HG03045 (cell line): ENCODE measurements around the gene PHKB.

Experiments
- ATAC-seq: cut with Tn5 transposase; IDR thresholded peaks from one replicate; pipeline ENCODE4 v1.9.1; 2021; ENCODE audit warnings: mild to moderate bottlenecking, moderate library complexity; ENCODE audit not compliant: unreplicated experiment

Gene PHKB

GRCh38 chr16:47725188-47725695 lies 264.1 kb downstream of the PHKB start:
- no peak for ATAC-seq

GRCh38 chr16:47726031-47726675 lies 265.0 kb downstream of the PHKB start:
- no peak for ATAC-seq

- no peak for ATAC-seq
Measured at GRCh38 chr16:47727131-47727530, 266.0 kb downstream of the PHKB start.

- ATAC-seq = no peak
Measured at GRCh38 chr16:47728205-47728604, 267.1 kb downstream of the PHKB start.

DNA sequence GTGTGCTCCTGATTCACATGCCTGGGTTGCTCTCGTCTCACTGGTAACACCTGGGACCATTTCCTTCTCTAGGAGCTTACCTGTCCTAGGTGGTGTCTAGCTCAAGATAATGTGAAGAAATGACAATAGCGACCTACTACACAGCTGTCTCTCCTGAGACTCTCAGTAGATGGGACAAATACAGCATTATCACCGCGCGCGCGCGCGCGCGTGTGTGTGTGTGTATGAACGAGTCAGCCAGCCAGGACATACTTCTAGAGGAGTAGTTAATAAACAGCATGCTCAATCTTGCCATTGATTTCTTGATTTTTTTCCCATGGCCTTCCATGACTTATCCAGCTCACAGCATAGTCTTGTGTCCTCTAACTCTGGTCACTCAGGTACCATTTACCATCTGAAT lies 268.6 kb downstream of the PHKB start:
- no peak for ATAC-seq

DNA sequence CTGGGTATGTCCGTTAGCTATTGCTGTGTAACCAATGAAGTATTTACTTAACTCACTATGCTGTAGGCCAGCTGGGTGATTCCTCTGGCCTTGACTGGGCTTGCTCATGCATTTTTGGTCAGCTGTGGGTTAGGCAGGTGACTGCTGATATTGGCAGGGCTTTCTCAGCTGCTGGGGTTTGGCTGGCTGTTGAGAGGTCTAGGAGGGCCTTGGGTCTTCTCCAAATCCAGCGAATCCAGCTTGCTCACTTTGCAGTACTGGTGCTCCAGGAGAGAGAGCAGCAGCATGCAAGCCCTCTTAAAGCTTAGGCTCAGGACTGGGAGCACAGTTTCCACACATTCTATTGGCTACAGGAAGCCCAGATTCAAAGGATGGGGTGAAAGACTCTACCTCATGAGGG lies 270.1 kb downstream of the PHKB start:
- no peak for ATAC-seq

DNA sequence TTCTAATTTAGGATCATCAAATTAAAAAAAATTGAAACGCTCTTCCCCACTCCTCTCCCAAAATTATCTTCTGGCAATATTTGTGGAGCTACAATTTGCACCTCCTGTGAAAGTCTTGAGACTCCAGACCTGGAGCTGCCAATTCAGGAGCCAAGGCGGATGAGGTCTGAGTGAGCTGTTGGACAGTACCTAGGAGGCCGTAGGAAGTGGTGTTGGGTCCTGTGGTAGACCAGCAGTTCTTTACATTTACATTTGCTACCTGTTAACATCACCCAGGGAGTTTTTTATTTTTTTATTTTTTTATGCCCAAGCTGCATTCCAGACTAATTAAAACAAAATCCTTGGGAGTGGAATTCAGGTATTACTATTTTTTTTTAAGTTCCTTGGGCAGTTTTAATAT lies 271.0 kb downstream of the PHKB start:
- ATAC-seq = no peak

DNA sequence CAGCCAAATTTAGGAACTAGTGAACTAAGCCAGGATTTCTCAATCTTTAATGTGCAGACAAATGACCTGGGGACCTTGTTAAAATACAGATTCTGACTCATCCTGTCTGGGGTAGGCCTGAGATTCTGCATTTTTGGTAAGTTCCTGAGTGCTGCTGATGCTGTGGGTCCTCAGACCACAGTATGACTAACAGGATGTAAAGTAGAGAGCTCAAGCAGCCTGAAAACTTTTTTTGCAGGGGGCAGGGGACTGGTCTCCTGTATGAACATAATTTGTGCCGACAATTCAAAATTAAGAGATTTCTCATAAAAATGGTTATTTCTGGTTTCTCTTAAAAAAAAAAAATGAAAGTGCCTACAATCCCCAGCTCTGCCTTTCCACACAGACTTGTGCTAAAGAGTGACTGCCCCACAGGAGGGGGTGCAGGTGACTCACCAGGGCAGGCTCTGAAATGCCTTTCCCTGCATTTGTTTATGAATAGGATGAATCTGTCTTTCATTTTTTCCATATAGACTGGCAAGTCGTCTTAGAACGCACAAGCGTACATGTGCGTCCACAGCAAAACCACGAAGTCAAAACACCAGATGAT lies 271.5 kb downstream of the PHKB start:
- no peak for ATAC-seq

- ATAC-seq = no peak
Measured at GRCh38 chr16:47734081-47734857, 273.1 kb downstream of the PHKB start.

DNA sequence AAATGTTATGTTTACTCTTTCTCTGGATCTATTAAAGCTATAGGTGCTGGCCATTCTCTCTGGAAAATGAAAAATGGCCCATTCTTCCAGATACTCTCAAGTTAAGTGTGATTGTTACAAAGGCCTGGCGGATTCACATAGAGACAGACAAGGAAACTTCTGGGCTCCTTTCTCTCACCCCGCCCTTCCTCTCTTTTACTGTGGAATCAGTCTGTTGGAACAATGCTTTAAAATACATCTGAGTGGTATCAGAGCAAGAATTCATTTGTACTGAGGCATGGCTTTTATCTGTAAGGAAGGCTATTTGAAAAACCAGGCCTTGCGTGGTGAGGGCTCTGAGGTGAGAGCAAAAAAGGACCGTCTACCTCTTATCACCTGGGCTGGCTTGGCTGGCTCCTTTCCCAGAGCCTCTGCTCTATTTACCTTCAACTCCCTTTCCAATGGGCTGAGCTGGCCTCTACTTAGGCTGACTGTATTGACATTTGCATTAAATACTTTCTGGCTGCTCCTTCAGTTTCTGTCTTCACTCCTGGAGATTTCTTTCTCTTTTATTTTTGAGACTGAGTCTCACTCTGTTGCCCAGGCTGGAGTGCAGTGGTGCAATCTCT lies 274.0 kb downstream of the PHKB start:
- no peak for ATAC-seq

- ATAC-seq = no peak
Measured at GRCh38 chr16:47750371-47750770, 289.2 kb downstream of the PHKB start.
